GM21825 (cell line): ENCODE measurements around the gene NEK6.

ENCODE experiments used
- ATAC-seq: cut with Tn5 transposase; IDR thresholded peaks from one replicate; pipeline ENCODE4 v1.9.1; 2021; ENCODE audit warnings: mild to moderate bottlenecking, moderate library complexity; ENCODE audit not compliant: unreplicated experiment

Gene NEK6

DNA sequence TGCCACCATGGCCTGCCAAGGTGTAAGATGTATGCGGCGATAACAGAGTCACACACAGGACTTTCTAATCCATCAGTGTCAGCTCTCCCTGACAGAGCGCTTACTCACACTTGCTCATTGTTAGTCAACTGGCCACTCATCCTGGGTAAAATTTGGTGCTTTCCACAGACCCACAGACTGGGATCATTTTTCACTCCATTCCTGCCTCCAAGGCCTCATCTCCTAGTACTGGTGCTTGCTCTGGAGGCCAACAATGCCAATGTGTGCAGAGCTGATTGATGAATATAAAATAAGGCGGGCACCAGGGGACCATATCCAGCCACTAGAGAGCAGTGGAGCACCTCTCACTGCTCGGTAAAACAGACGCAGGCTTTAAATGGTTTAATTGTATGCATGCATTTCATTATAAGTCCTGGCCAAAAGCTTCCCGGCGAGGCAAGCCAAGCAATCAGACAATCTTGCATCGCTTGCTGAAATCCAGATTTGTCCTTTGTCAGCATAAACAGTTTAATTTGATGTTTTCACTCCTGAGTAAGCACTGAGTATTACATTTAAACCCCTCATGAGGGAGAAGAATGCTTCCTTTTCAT lies 135.2 kb downstream of the NEK6 start:
- ATAC-seq = no peak

DNA sequence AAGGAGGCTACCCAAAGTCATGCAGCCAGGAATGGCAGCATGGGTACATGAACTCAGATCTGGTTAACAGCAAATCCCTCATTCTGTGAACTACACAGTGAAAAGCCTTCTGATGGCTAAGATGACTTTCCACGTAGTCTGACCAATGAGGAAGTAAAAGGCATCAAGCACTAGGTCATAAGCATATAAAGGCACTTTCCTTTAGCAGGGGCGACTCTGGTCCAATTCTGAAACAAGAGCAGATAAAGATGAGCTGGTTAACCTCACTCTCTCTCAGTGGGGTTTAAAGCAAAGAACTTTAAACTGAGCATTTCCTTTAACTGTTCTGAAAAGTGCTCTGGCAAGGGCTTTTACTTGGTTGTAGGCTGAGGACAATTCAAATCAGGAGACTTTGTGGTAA lies 136.4 kb downstream of the NEK6 start:
- ATAC-seq = no peak

DNA sequence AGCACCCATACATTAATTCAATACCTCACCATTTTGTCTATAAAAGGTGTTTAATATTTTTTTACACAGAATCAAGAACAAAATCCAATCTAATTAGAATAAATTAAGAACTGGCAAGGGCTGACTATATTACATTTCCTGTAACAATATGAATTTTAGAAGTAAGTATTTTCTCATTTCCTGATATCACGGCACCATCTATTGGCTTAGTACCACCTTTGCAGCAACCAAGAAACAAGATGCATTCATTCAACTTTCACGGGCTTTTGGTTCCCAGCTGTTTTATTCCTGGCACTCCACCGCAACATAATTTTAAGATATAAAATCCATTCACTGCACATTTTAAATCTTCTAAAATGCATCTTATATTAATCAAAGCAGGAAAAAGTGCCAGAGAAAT lies 136.8 kb downstream of the NEK6 start:
- ATAC-seq = no peak

GRCh38 chr9:124395826-124396225 lies 138.1 kb downstream of the NEK6 start:
- no peak for ATAC-seq

- ATAC-seq = no peak
These were observed 140.6 kb downstream of the NEK6 start for GRCh38 chr9:124398191-124398935.

- no peak for ATAC-seq
These were observed 141.7 kb downstream of the NEK6 start for GRCh38 chr9:124399323-124399967.

GRCh38 chr9:124399968-124400940 lies 142.5 kb downstream of the NEK6 start:
- no peak for ATAC-seq
